Activated CD4-positive, alpha-beta T cell treated with anti-CD3 and anti-CD28 coated beads, Interleukin-2, Interleukin-4, amounts not matched to agents 100 ng/mL and 50 ng/mL, durations not matched to agents 16 hours and 8 hours (primary cell): ENCODE measurements around the gene NCBP2.

Experiments
- DNase-seq: peaks from one replicate; pipeline ENCODE4 v3.0.0-alpha.2; 2020; ENCODE audit warnings: low spot score

Gene NCBP2

GRCh38 chr3:196941729-196942225 is 551 bp downstream of the NCBP2 start:
- peak; percentile 40 for DNase-seq

GRCh38 chr3:196938576-196938975 is 3.8 kb downstream of the NCBP2 start:
- DNase-seq: no peak

- no peak for DNase-seq
Observed at GRCh38 chr3:196938124-196938523, 4.2 kb downstream of the NCBP2 start.

GRCh38 chr3:196936288-196936687 is 6.0 kb downstream of the NCBP2 start:
- no peak for DNase-seq

- DNase-seq: no peak
Observed at GRCh38 chr3:196932600-196932999, 9.7 kb downstream of the NCBP2 start.

GRCh38 chr3:196931828-196932587 is 10.3 kb downstream of the NCBP2 start:
- no peak for DNase-seq

- no peak for DNase-seq
Observed at GRCh38 chr3:196931157-196931556, 11.2 kb downstream of the NCBP2 start.

GRCh38 chr3:196927571-196928453 is 14.5 kb downstream of the NCBP2 start:
- DNase-seq: no peak

- no peak for DNase-seq
Observed at GRCh38 chr3:196920733-196921132, 21.6 kb downstream of the NCBP2 start.

GRCh38 chr3:196918968-196919367 is 23.4 kb downstream of the NCBP2 start:
- no peak for DNase-seq

GRCh38 chr3:196916995-196917394 is 25.3 kb downstream of the NCBP2 start:
- DNase-seq: no peak

GRCh38 chr3:196916221-196916620 is 26.1 kb downstream of the NCBP2 start:
- no peak for DNase-seq

- no peak for DNase-seq
Observed at GRCh38 chr3:196915375-196915774, 27.0 kb downstream of the NCBP2 start.

GRCh38 chr3:196914866-196915265 is 27.5 kb downstream of the NCBP2 start:
- no peak for DNase-seq

- no peak for DNase-seq
Observed at GRCh38 chr3:196903740-196904139, 38.6 kb downstream of the NCBP2 start.

GRCh38 chr3:196902296-196902695 is 40.0 kb downstream of the NCBP2 start:
- no peak for DNase-seq

GRCh38 chr3:196901768-196902167 is 40.6 kb downstream of the NCBP2 start:
- no peak for DNase-seq

- DNase-seq: no peak
Observed at GRCh38 chr3:196896229-196896628, 46.1 kb downstream of the NCBP2 start.

GRCh38 chr3:196894557-196895295 is 47.6 kb downstream of the NCBP2 start:
- DNase-seq: no peak

GRCh38 chr3:196889844-196890708 is 52.3 kb downstream of the NCBP2 start:
- DNase-seq: no peak

- peak; percentile 51 for DNase-seq
Observed at GRCh38 chr3:196886144-196886543, 56.2 kb downstream of the NCBP2 start.
